A549 (cell line): ENCODE measurements around the gene CLCNKA. TPM values are rescaled to one million over a fixed set of nuclear protein-coding genes. Genes with fewer than 3 reads are reported as not detected.

Experiments
- ATAC-seq, 2 experiments: fragments of 200-7000 bp in 1 of 2; fragments of >200 bp in 1 of 2; cut with Nextera tagmentation in 1 of 2; cut with Tn5 transposase in 1 of 2; 3 replicates each; pipeline versions ENCODE4 v1.8.0 to v1.9.1; 2018 to 2020; ENCODE audit warnings: mild to moderate bottlenecking in 1 of 2, moderate library complexity in 1 of 2
- CTCF ChIA-PET: fragments of 300-600 bp; sonication (Branson Sonifier 250); formaldehyde crosslinking; extraction: SDS; loops from one replicate; lab custom pipeline; 2021; ENCODE audit warnings: antibody characterized with exemption, inconsistent platforms; lab: Yijun Ruan, JAX
- POLR2A ChIA-PET: fragments of 350-600 bp; formaldehyde crosslinking; extraction: SDS; loops from one replicate; lab custom pipeline; 2021; ENCODE audit warnings: antibody characterized with exemption, inconsistent platforms; lab: Yijun Ruan, JAX
- DNase-seq, 2 experiments: peaks; one replicate each; pipeline versions ENCODE4 v3.0.0 to v3.0.0-alpha.2; 2011 to 2016; ENCODE audit warnings: low read depth in 1 of 2, low spot score in 1 of 2
- FAIRE-seq: peaks from 2 replicates; lab custom pipeline; 2011; peaks lifted over from hg19 to GRCh38; lab: Jason Lieb, UNC
- H3K27ac ChIP-seq, 2 experiments: fragments of >200 bp; sonication (Bioruptor Twin); formaldehyde crosslinking; 3 replicates each; pipeline ENCODE4 v1.5.1; 2016 to 2017
- H3K4me1 ChIP-seq: fragments of >200 bp; sonication (Bioruptor Twin); formaldehyde crosslinking; 3 replicates; pipeline ENCODE4 v1.6.1; 2016
- H3K4me2 ChIP-seq: fragments of >200 bp; sonication (Bioruptor Twin); formaldehyde crosslinking; 3 replicates; pipeline ENCODE4 v1.6.1; 2016
- H3K4me3 ChIP-seq: fragments of >200 bp; sonication (Bioruptor Twin); formaldehyde crosslinking; 3 replicates; pipeline ENCODE4 v1.5.1; 2016
- H3K9me3 ChIP-seq: fragments of >200 bp; sonication (Bioruptor Twin); formaldehyde crosslinking; 3 replicates; pipeline ENCODE4 v1.6.1; 2016
- BCL3 ChIP-seq: fragments of >200 bp; sonication (Bioruptor Twin); formaldehyde crosslinking; IDR thresholded peaks from 3 replicates; pipeline ENCODE4 v1.6.1; 2016
- BHLHE40 ChIP-seq: IDR thresholded peaks from 2 replicates; pipeline ENCODE4 v1.6.1; 2012; ENCODE audit warnings: low read depth, low read length, inconsistent platforms
- CBX2 ChIP-seq: fragments of 200-600 bp; sonication (generic); IDR thresholded peaks from 2 replicates; pipeline ENCODE4 v1.6.1; 2016; ENCODE audit warnings: low read depth, mild to moderate bottlenecking, borderline replicate concordance
- CHD2 ChIP-seq: fragments of 150-350 bp; IDR thresholded peaks from 2 replicates; pipeline ENCODE4 v1.6.1; 2014; ENCODE audit warnings: low read length; ENCODE audit not compliant: partially characterized antibody
- CHD4 ChIP-seq: fragments of 200-600 bp; sonication (generic); IDR thresholded peaks from 2 replicates; pipeline ENCODE4 v1.6.1; 2016; ENCODE audit warnings: antibody characterized with exemption, mild to moderate bottlenecking, borderline replicate concordance
- EHMT2 ChIP-seq: fragments of 200-600 bp; sonication (generic); IDR thresholded peaks from 2 replicates; pipeline ENCODE4 v1.6.1; 2016; ENCODE audit warnings: antibody characterized with exemption, low read depth, mild to moderate bottlenecking, moderate library complexity
- FOSB ChIP-seq: fragments of 250-450 bp; sonication (Bioruptor Pico); IDR thresholded peaks from 2 replicates; pipeline ENCODE4 v1.5.0; 2020; ENCODE audit warnings: mild to moderate bottlenecking, moderate library complexity
- FOSL2 ChIP-seq, 2 experiments: fragments of 450-650 bp in 1 of 2; fragments of >200 bp in 1 of 2; sonication (Bioruptor Twin) in 1 of 2; formaldehyde crosslinking; IDR thresholded peaks; 2 replicates each; pipeline versions ENCODE4 v1.5.0 to v1.6.1; 2016 to 2020; ENCODE audit warnings: mild to moderate bottlenecking in 1 of 2, moderate library complexity in 1 of 2
- HOXB5 ChIP-seq: fragments of 250-450 bp; sonication (Bioruptor Pico); IDR thresholded peaks from 2 replicates; pipeline ENCODE4 v1.5.0; 2020; ENCODE audit warnings: mild to moderate bottlenecking, moderate library complexity
- KDM5A ChIP-seq: fragments of 200-600 bp; sonication (generic); IDR thresholded peaks from 2 replicates; pipeline ENCODE4 v1.6.1; 2016; ENCODE audit warnings: antibody characterized with exemption, mild to moderate bottlenecking
- MYC ChIP-seq: IDR thresholded peaks from 2 replicates; pipeline ENCODE4 v1.6.1; 2012; ENCODE audit warnings: mild to moderate bottlenecking, inconsistent platforms, low read length, improper control_type of control experiment, borderline replicate concordance
- NR3C1 ChIP-seq: fragments of >200 bp; sonication (Bioruptor Twin); formaldehyde crosslinking; IDR thresholded peaks from 3 replicates; pipeline ENCODE4 v1.6.1; 2017
- RARB ChIP-seq: fragments of 250-450 bp; sonication (Bioruptor Pico); IDR thresholded peaks from 2 replicates; pipeline ENCODE4 v1.8.0; 2021; ENCODE audit warnings: mild to moderate bottlenecking, moderate library complexity
- RCOR1 ChIP-seq: fragments of 150-350 bp; IDR thresholded peaks from 2 replicates; pipeline ENCODE4 v1.6.1; 2014; ENCODE audit warnings: antibody characterized with exemption, low read length, low read depth
- RFX5 ChIP-seq: fragments of 450-650 bp; IDR thresholded peaks from 2 replicates; pipeline ENCODE4 v1.7.1; 2014; ENCODE audit warnings: antibody characterized with exemption, mild to moderate bottlenecking, moderate library complexity
- RNF2 ChIP-seq: fragments of 200-600 bp; sonication (generic); IDR thresholded peaks from 2 replicates; pipeline ENCODE4 v1.6.1; 2016; ENCODE audit warnings: low read depth, mild to moderate bottlenecking, antibody characterized with exemption, moderate library complexity, borderline replicate concordance
- SREBF2 ChIP-seq: fragments of 450-650 bp; IDR thresholded peaks from 2 replicates; pipeline ENCODE4 v1.6.1; 2014; ENCODE audit warnings: mild to moderate bottlenecking, moderate library complexity
- ZSCAN20 ChIP-seq: fragments of 250-450 bp; sonication (Bioruptor Pico); IDR thresholded peaks from 2 replicates; pipeline ENCODE4 v1.8.0; 2022; ENCODE audit warnings: mild to moderate bottlenecking, moderate library complexity
- WGBS: methylation state at CpG from one replicate; pipeline ENCODE4 v1.1.6; 2017; ENCODE audit errors: missing lambda C conversion rate; 5-methylcytosine and 5-hydroxymethylcytosine counted together
- polyA plus RNA-seq, 4 experiments: library from polyadenylated mRNA; depleted of rRNA in 3 of 4; stranded (reverse); fragments of >200 nt; fragmentation: RNase III in 1 of 4; extraction: RNeasy Plus Mini Kit Qiagen cat#74134 plus additional on column Dnase treatment in 1 of 4; gene quantifications; 2 replicates in 3 of 4; 3 replicates in 1 of 4; pipeline ENCODE4 v1.2.3, GENCODE V29; 2011 to 2017

CLCNKA gene
- polyA plus RNA-seq, 2 of the 4 experiments (the other 2 are of a cell fraction): 0.06 TPM; not detected in 1

- CTCF ChIA-PET: interaction anchor here (1.7 to 3.2 kb wide), 2 partner anchors 12 to 30 kb away, joined by 6 to 18 read pairs; partner anchors contain the start of gene FAM131C
- WGBS: 0% methylated on average over 1 of the region's 7 CpGs
- POLR2A ChIA-PET: no interaction called here
These were observed 21.7 kb downstream of the CLCNKA start, which contains the start of gene CLCNKB for GRCh38 chr1:16043521-16043920. Gene CLCNKB (plus strand): TSS chr1:16043782. CDS start chr1:16044493, 711 bp downstream.

GRCh38 chr1:16043950-16044349 is 22.1 kb downstream of the CLCNKA start:
- TF ChIP-seq CHD4: no peak
- no peak for TF ChIP-seq MYC
- TF ChIP-seq EHMT2: no peak
- TF ChIP-seq NR3C1: no peak
- no peak for TF ChIP-seq CBX2
- TF ChIP-seq BCL3: no peak
- no peak for TF ChIP-seq FOSB (CRISPR knock-in tag)
- TF ChIP-seq BHLHE40: no peak
- DNase-seq (no peak), ATAC-seq (no peak), FAIRE-seq (no peak)
- Histone ChIP-seq H3K27ac (no peak overlapping the region), H3K4me1 (no peaks in the 10 kb centered on the region; the same call in 2 of the 3 replicates), H3K4me2 (no peak overlapping the region), H3K4me3 (no peak overlapping the region), H3K9me3 (no peaks in the 10 kb centered on the region)
- ChIA-PET POLR2A (no interaction called here), CTCF (interaction anchor here (1.0 to 3.2 kb wide), 4 partner anchors 10 to 35 kb away, joined by 4 to 18 read pairs (median 5); partner anchors contain the start of gene FAM131C)
- WGBS: 83% methylated on average over 1 of the region's 5 CpGs

More at GRCh38 chr1:16043521-16043920, 21.7 kb downstream of the CLCNKA start, which contains the start of gene CLCNKB:
- no peak for ATAC-seq
- no peak for DNase-seq
- H3K9me3 ChIP-seq: no peaks in the 10 kb centered on the region
- no peak within 1 kb of the TSS for H3K4me3 ChIP-seq
- no peak within 1 kb of the TSS for H3K4me2 ChIP-seq
- H3K27ac ChIP-seq: no peak within 1 kb of the TSS
- FAIRE-seq: no peak
- no peaks in the 10 kb centered on the region; the same call in 2 of the 3 replicates for H3K4me1 ChIP-seq
- TF ChIP-seq BHLHE40: no peak
- no peak for TF ChIP-seq KDM5A
- no peak for TF ChIP-seq RCOR1

GRCh38 chr1:16046842-16047241 is 25.0 kb downstream of the CLCNKA start:
- TF ChIP-seq CHD2 (no peak), FOSL2 (IDR thresholded peaks at IDR 0.05) (no peak), FOSL2 (CRISPR knock-in tag; IDR thresholded peaks at IDR 0.05) (0 out of 2 replicates have a peak, but pooled peaks have one; percentile 11)
- POLR2A ChIA-PET: no interaction called here
- H3K9me3 ChIP-seq: no peaks in the 10 kb centered on the region
- H3K4me1 ChIP-seq: no peaks in the 10 kb centered on the region; the same call in 2 of the 3 replicates
- DNase-seq: no peak
- CTCF ChIA-PET: interaction anchor here (0.9 to 1.6 kb wide), 4 partner anchors 9 to 44 kb away, joined by 3 to 8 read pairs (median 4); partner anchors contain the start of gene FAM131C
- FAIRE-seq: no peak
- H3K4me2 ChIP-seq: no peak overlapping the region
- no peak overlapping the region for H3K4me3 ChIP-seq
- 90% methylated on average over 2 of the region's 7 CpGs for WGBS
- no peak overlapping the region for H3K27ac ChIP-seq
- peak in 1 of 2 experiments; percentile 43; a peak in 3 of 6 replicates for ATAC-seq

DNA sequence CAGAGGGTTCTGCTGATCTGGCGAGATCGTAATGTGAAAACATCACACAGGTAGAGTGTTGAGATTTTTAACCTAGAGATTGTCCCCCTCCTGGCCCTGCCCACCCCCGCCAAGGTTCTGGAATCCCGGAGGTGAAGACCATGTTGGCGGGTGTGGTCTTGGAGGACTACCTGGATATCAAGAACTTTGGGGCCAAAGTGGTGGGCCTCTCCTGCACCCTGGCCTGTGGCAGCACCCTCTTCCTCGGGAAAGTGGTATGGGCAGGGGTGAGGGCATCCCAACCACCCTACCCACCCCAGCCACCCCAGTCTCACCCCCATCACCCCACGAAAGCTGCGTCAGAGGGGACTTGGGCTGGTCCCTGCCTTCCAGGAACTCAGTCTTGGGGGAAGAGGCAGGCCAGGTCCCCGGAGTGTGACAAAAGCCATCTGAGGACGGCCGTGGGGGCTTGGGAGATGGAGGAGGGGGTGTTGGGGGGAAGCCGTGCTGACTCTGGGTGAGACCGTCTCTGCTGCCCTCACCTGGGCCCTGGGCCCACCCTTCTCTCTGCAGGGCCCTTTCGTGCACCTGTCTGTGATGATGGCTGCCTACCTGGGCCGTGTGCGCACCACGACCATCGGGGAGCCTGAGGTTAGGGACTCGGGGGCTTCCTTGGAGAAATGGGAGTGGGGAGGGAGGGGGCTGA is 26.1 kb downstream of the CLCNKA start:
- H3K4me2 ChIP-seq: no peak overlapping the region
- POLR2A ChIA-PET: no interaction called here
- CTCF ChIA-PET: interaction anchor here (0.9 to 1.6 kb wide), 4 partner anchors 8 to 45 kb away, joined by 3 to 8 read pairs (median 4); partner anchors contain the start of gene FAM131C
- no peaks in the 10 kb centered on the region for H3K9me3 ChIP-seq
- TF ChIP-seq RFX5 (no peak), NR3C1 (no peak), RARB (CRISPR knock-in tag) (no peak), HOXB5 (CRISPR knock-in tag) (no peak), SREBF2 (no peak), RNF2 (no peak), ZSCAN20 (CRISPR knock-in tag) (no peak)
- ATAC-seq (no peak), DNase-seq (no peak), FAIRE-seq (no peak)
- no peak overlapping the region for H3K4me3 ChIP-seq
- H3K27ac ChIP-seq: no peak overlapping the region
- 88% methylated on average over 7 of the region's 19 CpGs for WGBS
- H3K4me1 ChIP-seq: no peaks in the 10 kb centered on the region; the same call in 2 of the 3 replicates
